Ishikawa (cell line): ENCODE measurements around the gene OR52E5.

Source experiments
- CEBPB ChIP-seq: IDR thresholded peaks from 2 replicates; pipeline ENCODE4 v1.6.1; 2012
- CREB1 ChIP-seq: IDR thresholded peaks from 2 replicates; pipeline ENCODE4 v1.6.1; 2012; ENCODE audit warnings: low read depth
- EGR1 ChIP-seq: IDR thresholded peaks from 2 replicates; pipeline ENCODE4 v1.6.1; 2012
- EP300 ChIP-seq: IDR thresholded peaks from 2 replicates; pipeline ENCODE4 v1.6.1; 2012; ENCODE audit warnings: borderline replicate concordance
- FOXM1 ChIP-seq: IDR thresholded peaks from 2 replicates; pipeline ENCODE4 v1.6.1; 2012; ENCODE audit warnings: low read depth, borderline replicate concordance
- MAX ChIP-seq: IDR thresholded peaks from 2 replicates; pipeline ENCODE4 v1.6.1; 2012
- NFIC ChIP-seq: IDR thresholded peaks from 2 replicates; pipeline ENCODE4 v1.6.1; 2012
- RAD21 ChIP-seq: IDR thresholded peaks from 2 replicates; pipeline ENCODE4 v1.6.1; 2012; ENCODE audit warnings: low read depth
- REST ChIP-seq: IDR thresholded peaks from 2 replicates; pipeline ENCODE4 v1.6.1; 2012; ENCODE audit warnings: low read depth, mild to moderate bottlenecking
- TAF1 ChIP-seq: IDR thresholded peaks from 2 replicates; pipeline ENCODE4 v1.6.1; 2012; ENCODE audit warnings: low read depth, mild to moderate bottlenecking
- TCF12 ChIP-seq: IDR thresholded peaks from 2 replicates; pipeline ENCODE4 v1.6.1; 2012; ENCODE audit warnings: low read depth
- TEAD4 ChIP-seq: IDR thresholded peaks from 2 replicates; pipeline ENCODE4 v1.6.1; 2012
- USF1 ChIP-seq: IDR thresholded peaks from 2 replicates; pipeline ENCODE4 v1.6.1; 2012
- YY1 ChIP-seq: IDR thresholded peaks from 2 replicates; pipeline ENCODE4 v1.6.1; 2012; ENCODE audit warnings: low read depth
- ZBTB7A ChIP-seq: IDR thresholded peaks from 2 replicates; pipeline ENCODE4 v1.6.1; 2012; ENCODE audit warnings: low read depth

Gene OR52E5

GRCh38 chr11:5892908-5893307 is at the start of gene OR52E5:
TSS of gene OR52E5 (plus strand) at chr11:5893208. CDS start at chr11:5900777, 7,569 bp downstream.
- no peak for TF ChIP-seq TEAD4
- no peak for TF ChIP-seq TAF1
- TF ChIP-seq NFIC, result no peak
- no peak for TF ChIP-seq CEBPB
- no peak for TF ChIP-seq RAD21
- TF ChIP-seq YY1, result no peak
- TF ChIP-seq TCF12, result no peak
- TF ChIP-seq EP300, result no peak
- TF ChIP-seq ZBTB7A, result no peak
- TF ChIP-seq CREB1, result no peak
- TF ChIP-seq REST, result no peak
- no peak for TF ChIP-seq EGR1
- TF ChIP-seq USF1, result no peak
- TF ChIP-seq MAX, result no peak
- no peak for TF ChIP-seq FOXM1

- TF ChIP-seq REST (no peak), MAX (no peak), EGR1 (no peak), EP300 (no peak), CREB1 (no peak)
These were observed 46.3 kb upstream of the OR52E5 start for GRCh38 chr11:5846701-5847100.

GRCh38 chr11:5847711-5848110 is 45.3 kb upstream of the OR52E5 start:
- TF ChIP-seq ZBTB7A (no peak), RAD21 (no peak), TAF1 (no peak), EP300 (no peak), CEBPB (no peak), MAX (no peak), CREB1 (no peak), EGR1 (no peak), TCF12 (no peak), USF1 (no peak), REST (no peak), FOXM1 (no peak), NFIC (no peak), YY1 (no peak), TEAD4 (no peak)

- TF ChIP-seq ZBTB7A (no peak), EGR1 (no peak), USF1 (no peak), TEAD4 (no peak), NFIC (no peak), FOXM1 (no peak), CEBPB (no peak)
These were observed 42.0 kb upstream of the OR52E5 start for GRCh38 chr11:5851002-5851401.
